Endothelial cell of umbilical vein (primary cell): ENCODE results near the gene MAGI1. TPM values are rescaled to one million over a fixed set of nuclear protein-coding genes. Genes with fewer than 3 reads are reported as not detected.

Experiments
- BruUV-seq: library from RNA; stranded (reverse); fragments of 400-500 nt; replicated peaks from 2 replicates; lab custom pipeline; 2021; lab: Mats Ljungman, UMichigan
- CTCF ChIA-PET: fragments of 300-600, 350-600 bp; sonication (Branson Sonifier 250); formaldehyde crosslinking; loops from one replicate; lab custom pipeline; 2021; ENCODE audit warnings: antibody characterized with exemption, inconsistent platforms; lab: Charles Lee
- POLR2A ChIA-PET: fragments of 300-600, 350-600 bp; sonication (Branson Sonifier 250); formaldehyde crosslinking; loops from one replicate; lab custom pipeline; 2021; ENCODE audit warnings: antibody characterized with exemption, inconsistent platforms; lab: Charles Lee
- DNase-seq: peaks from one replicate; pipeline ENCODE4 v3.0.0-alpha.2; 2011; ENCODE audit warnings: low read depth, low spot score
- FAIRE-seq: peaks from 2 replicates; lab custom pipeline; 2011; peaks lifted over from hg19 to GRCh38; lab: Jason Lieb, UNC
- H2AFZ ChIP-seq: 2 replicates; pipeline ENCODE4 v1.6.0; 2012; ENCODE audit warnings: low read depth, low read length, control low read depth, inconsistent platforms
- H3K27ac ChIP-seq: 2 replicates; pipeline ENCODE4 v1.5.1; 2011; ENCODE audit warnings: low read depth, mild to moderate bottlenecking, control low read depth, low read length, moderate library complexity; ENCODE audit not compliant: insufficient read depth
- H3K27me3 ChIP-seq, 2 experiments: 2 replicates each; pipeline versions ENCODE4 v1.6.0 to v1.6.1; 2011; ENCODE audit warnings: low read length in 2 of 2, mixed read lengths in 1 of 2; ENCODE audit not compliant: control insufficient read depth in 2 of 2, insufficient read depth in 2 of 2
- H3K36me3 ChIP-seq, 2 experiments: 2 replicates in 1 of 2; 3 replicates in 1 of 2; pipeline ENCODE4 v1.5.1; 2011; ENCODE audit warnings: low read length in 2 of 2, mild to moderate bottlenecking in 1 of 2, moderate library complexity in 1 of 2; ENCODE audit not compliant: control insufficient read depth in 2 of 2, insufficient read depth in 2 of 2; ENCODE audit errors: extremely low read depth in 1 of 2
- H3K4me1 ChIP-seq: 3 replicates; pipeline ENCODE4 v1.5.1; 2011; ENCODE audit warnings: mild to moderate bottlenecking, low read length; ENCODE audit not compliant: control insufficient read depth, insufficient read depth; ENCODE audit errors: extremely low read depth
- H3K4me2 ChIP-seq: 2 replicates; pipeline ENCODE4 v1.6.1; 2011; ENCODE audit warnings: low read length, control low read depth, mixed read lengths; ENCODE audit not compliant: insufficient read depth
- H3K4me3 ChIP-seq, 3 experiments: fragments of 200-600 bp in 1 of 3; sonication (generic), shearing (Covaris generic) in 1 of 3; replicated peaks in 1 of 3; 2 replicates each; pipeline ENCODE4 v1.5.1; 2011 to 2016; ENCODE audit warnings: control low read depth in 3 of 3, low read length in 3 of 3, mild to moderate bottlenecking in 2 of 3, inconsistent platforms in 1 of 3, low read depth in 1 of 3, moderate library complexity in 1 of 3; ENCODE audit not compliant: insufficient read depth in 1 of 3
- H3K79me2 ChIP-seq: 2 replicates; pipeline ENCODE4 v1.6.0; 2012; ENCODE audit warnings: low read length, inconsistent platforms; ENCODE audit not compliant: control insufficient read depth, insufficient read depth
- H3K9ac ChIP-seq: replicated peaks from 2 replicates; pipeline ENCODE3; 2011; ENCODE audit warnings: low read length, control low read depth; ENCODE audit not compliant: insufficient read depth; ENCODE audit errors: extremely low read depth
- H3K9me1 ChIP-seq: replicated peaks from 3 replicates; pipeline ENCODE4 v1.6.0; 2011; ENCODE audit warnings: mild to moderate bottlenecking, low read length; ENCODE audit not compliant: control insufficient read depth, insufficient read depth; ENCODE audit errors: extremely low read depth
- H3K9me3 ChIP-seq: replicated peaks from 2 replicates; pipeline ENCODE4 v1.5.1; 2012; ENCODE audit warnings: low read length, inconsistent platforms; ENCODE audit not compliant: control insufficient read depth, insufficient read depth
- H4K20me1 ChIP-seq: replicated peaks from 2 replicates; pipeline ENCODE3; 2011; ENCODE audit warnings: mild to moderate bottlenecking, low read length; ENCODE audit not compliant: control insufficient read depth, insufficient read depth; ENCODE audit errors: extremely low read depth
- EZH2 ChIP-seq: IDR thresholded peaks from 2 replicates; pipeline ENCODE4 v1.6.1; 2012; ENCODE audit warnings: borderline replicate concordance, low read depth, mild to moderate bottlenecking, moderate library complexity, low read length, inconsistent platforms; ENCODE audit not compliant: severe bottlenecking
- FOS ChIP-seq: IDR thresholded peaks from 2 replicates; pipeline ENCODE4 v1.6.1; 2011; ENCODE audit warnings: mild to moderate bottlenecking, low read length, moderate library complexity, borderline replicate concordance; ENCODE audit not compliant: insufficient read depth
- JUN ChIP-seq: IDR thresholded peaks from 2 replicates; pipeline ENCODE4 v1.6.1; 2011; ENCODE audit warnings: borderline replicate concordance, low read depth; ENCODE audit not compliant: insufficient read length, insufficient read depth
- MYC ChIP-seq: IDR thresholded peaks from one replicate; pipeline ENCODE4 v1.6.1; 2011; ENCODE audit warnings: mild to moderate bottlenecking, low read depth, low read length
- POLR2A ChIP-seq: IDR thresholded peaks from 2 replicates; pipeline ENCODE4 v1.6.1; 2012; ENCODE audit warnings: low read depth, mild to moderate bottlenecking, control low read depth, low read length
- POLR2AphosphoS5 ChIP-seq: IDR thresholded peaks from 2 replicates; pipeline ENCODE4 v1.6.1; 2012; ENCODE audit warnings: low read depth, mild to moderate bottlenecking, control low read depth, low read length, moderate library complexity; ENCODE audit not compliant: insufficient read depth
- dilution Hi-C: fragments of 300-500 bp; cut with MboI; formaldehyde crosslinking; loops from one replicate; pipeline ENCODE4 v1.15.0; 2019; ENCODE audit warnings: low sequenced_read_pairs; ENCODE audit not compliant: extremely low pct_ligation_motif_present
- intact Hi-C: fragments of 100-400 bp; cut with micrococcal nuclease; formaldehyde crosslinking; loops from one replicate; pipeline ENCODE4 v1.10.0; 2022
- polyA plus RNA-seq, 4 experiments: library from polyadenylated mRNA; depleted of rRNA in 3 of 4; stranded (reverse) in 3 of 4; unstranded in 1 of 4; fragments of >200 nt; gene quantifications; 2 replicates each; pipeline versions ENCODE4 v1.2.1 to v1.2.3, GENCODE V29; 2011 to 2012; ENCODE audit warnings: missing spikeins in 1 of 4
- total RNA-seq: library from RNA; stranded (reverse); gene quantifications from 2 replicates; pipeline ENCODE4 v1.2.3, GENCODE V29; 2021
- TF ChIP-seq, protein P1 (sequence below): IDR thresholded peaks from 2 replicates; pipeline ENCODE4 v1.6.1; 2011; ENCODE audit not compliant: insufficient read depth, insufficient read length
- TF ChIP-seq, protein P2 (sequence below), 2 donors: IDR thresholded peaks; 1 replicate in 1 of 2; 2 replicates in 1 of 2; pipeline ENCODE4 v1.5.1; 2011; ENCODE audit warnings: low read length in 2 of 2, mild to moderate bottlenecking in 2 of 2, moderate library complexity in 2 of 2, control low read depth in 1 of 2, inconsistent platforms in 1 of 2, low read depth in 1 of 2; ENCODE audit not compliant: insufficient read depth in 1 of 2; ENCODE audit errors: extremely low read depth in 1 of 2

Gene MAGI1
- total and polyA plus RNA-seq, 2 donors (not counting 3 experiments of a cell fraction or from before 2014, with no cell fraction given): 10.1 to 47.9 TPM

DNA sequence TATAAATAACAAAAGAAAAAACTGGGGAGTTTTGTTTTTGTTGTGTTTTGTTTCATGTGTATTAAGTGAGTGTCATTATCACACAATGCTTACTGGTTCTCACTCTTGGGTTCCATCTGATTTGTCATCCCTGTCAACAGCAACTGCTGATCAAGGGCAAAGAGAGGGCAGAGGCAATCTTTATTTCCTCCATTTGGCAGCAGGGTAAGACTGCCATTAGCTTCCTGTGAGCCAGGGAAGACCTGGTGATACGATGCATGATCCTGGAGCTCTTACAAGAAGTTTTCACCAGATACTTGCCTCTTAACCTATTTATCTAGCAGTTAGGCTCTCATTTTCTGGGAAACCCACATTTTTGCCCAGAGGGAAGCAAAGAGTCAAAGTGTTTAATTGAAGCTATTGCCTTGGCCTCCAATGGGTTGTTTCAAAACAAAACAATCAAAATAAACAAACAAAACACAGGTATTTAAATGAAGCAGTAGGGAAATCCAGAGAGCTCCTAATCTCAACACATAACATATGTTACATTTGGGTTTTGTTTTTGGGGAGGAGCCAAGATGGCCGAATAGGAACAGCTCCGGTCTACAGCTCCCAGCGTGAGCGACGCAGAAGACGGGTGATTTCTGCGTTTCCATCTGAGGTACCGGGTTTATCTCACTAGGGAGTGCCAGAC is 529.8 kb downstream of the MAGI1 start:
- TF ChIP-seq FOS (no peak), EZH2 (no peak), JUN (no peak), POLR2A (no peak)
- TF ChIP-seq, protein P1, sequence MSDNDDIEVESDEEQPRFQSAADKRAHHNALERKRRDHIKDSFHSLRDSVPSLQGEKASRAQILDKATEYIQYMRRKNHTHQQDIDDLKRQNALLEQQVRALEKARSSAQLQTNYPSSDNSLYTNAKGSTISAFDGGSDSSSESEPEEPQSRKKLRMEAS: no peak
- Histone ChIP-seq H4K20me1 (peaks cover 4% of the 10 kb centered on the region), H3K9me1 (no peaks in the 10 kb centered on the region), H3K4me1 (no peaks in the 10 kb centered on the region), H3K36me3 (no peaks in the 10 kb centered on the region), H3K4me2 (no peak overlapping the region), H3K27me3 (peaks cover 0 to 2% of the 10 kb centered on the region in 2 experiments), H3K79me2 (no peaks in the 10 kb centered on the region), H2AFZ (no peak overlapping the region), H3K27ac (no peak overlapping the region), H3K9me3 (no peaks in the 10 kb centered on the region), H3K4me3 (no peak overlapping the region), H3K9ac (no peak overlapping the region)
- intact Hi-C loops: no loop called here
- BruUV-seq: no TSS peak
- no peak for DNase-seq
- CTCF ChIA-PET: interaction anchor here (1.1 to 1.4 kb wide), 2 partner anchors 12 to 976 kb away, joined by 3 read pairs; no protein-coding TSS in a partner anchor
- POLR2A ChIA-PET: no interaction called here
- dilution Hi-C loops: no loop called here
- no peak for FAIRE-seq

DNA sequence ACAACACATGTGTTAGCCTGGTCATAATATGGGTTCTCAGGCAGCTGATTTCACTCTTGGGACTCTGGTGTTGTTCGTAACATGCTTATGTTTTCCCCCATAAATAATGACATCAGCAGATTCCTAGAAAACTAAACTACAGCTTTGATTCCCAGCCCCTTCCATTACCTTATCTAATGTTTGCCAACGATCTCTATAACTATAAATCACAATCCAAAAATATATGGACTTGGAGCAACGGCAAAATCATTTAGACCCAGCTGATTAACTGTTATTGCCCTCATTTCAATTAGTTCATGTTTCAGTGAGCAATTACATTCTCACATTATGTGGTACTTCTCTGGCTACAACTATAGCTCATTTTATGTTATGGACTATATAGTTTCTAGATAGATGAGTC is 531.3 kb downstream of the MAGI1 start:
- no peak overlapping the region for H3K9ac ChIP-seq
- H3K4me2 ChIP-seq: no peak overlapping the region
- peaks cover 4% of the 10 kb centered on the region for H4K20me1 ChIP-seq
- TF ChIP-seq MYC (no peak), POLR2A (no peak), POLR2AphosphoS5 (no peak), EZH2 (no peak), JUN (no peak), FOS (no peak)
- TF ChIP-seq, protein P2, sequence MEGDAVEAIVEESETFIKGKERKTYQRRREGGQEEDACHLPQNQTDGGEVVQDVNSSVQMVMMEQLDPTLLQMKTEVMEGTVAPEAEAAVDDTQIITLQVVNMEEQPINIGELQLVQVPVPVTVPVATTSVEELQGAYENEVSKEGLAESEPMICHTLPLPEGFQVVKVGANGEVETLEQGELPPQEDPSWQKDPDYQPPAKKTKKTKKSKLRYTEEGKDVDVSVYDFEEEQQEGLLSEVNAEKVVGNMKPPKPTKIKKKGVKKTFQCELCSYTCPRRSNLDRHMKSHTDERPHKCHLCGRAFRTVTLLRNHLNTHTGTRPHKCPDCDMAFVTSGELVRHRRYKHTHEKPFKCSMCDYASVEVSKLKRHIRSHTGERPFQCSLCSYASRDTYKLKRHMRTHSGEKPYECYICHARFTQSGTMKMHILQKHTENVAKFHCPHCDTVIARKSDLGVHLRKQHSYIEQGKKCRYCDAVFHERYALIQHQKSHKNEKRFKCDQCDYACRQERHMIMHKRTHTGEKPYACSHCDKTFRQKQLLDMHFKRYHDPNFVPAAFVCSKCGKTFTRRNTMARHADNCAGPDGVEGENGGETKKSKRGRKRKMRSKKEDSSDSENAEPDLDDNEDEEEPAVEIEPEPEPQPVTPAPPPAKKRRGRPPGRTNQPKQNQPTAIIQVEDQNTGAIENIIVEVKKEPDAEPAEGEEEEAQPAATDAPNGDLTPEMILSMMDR (IDR thresholded peaks at IDR 0.05; ENCODE audit: extremely low read depth in 1 of 2, insufficient read depth in 1 of 2, low read depth in 1 of 2, low read length in 2 of 2): no peak
- FAIRE-seq (no peak), DNase-seq (no peak)
- H3K9me3 ChIP-seq: no peaks in the 10 kb centered on the region
- H3K4me3 ChIP-seq: no peak overlapping the region
- peaks cover 0 to 2% of the 10 kb centered on the region in 2 experiments for H3K27me3 ChIP-seq
- H3K36me3 ChIP-seq: no peaks in the 10 kb centered on the region
- ChIA-PET POLR2A (no interaction called here), CTCF (interaction anchor here (1.1 kb wide), 1 partner anchor 11 kb away, joined by 3 read pairs; no protein-coding TSS in a partner anchor)
- intact Hi-C loops (no loop called here), dilution Hi-C loops (no loop called here)
- no peaks in the 10 kb centered on the region for H3K9me1 ChIP-seq
- H3K27ac ChIP-seq: no peak overlapping the region
- no peaks in the 10 kb centered on the region for H3K4me1 ChIP-seq
- no peak overlapping the region for H2AFZ ChIP-seq
- BruUV-seq: no TSS peak
- H3K79me2 ChIP-seq: no peaks in the 10 kb centered on the region
